ENCODE data around the gene OR2L13. TPM values are rescaled to one million over a fixed set of nuclear protein-coding genes. Genes with fewer than 3 reads are reported as not detected.

The OR2L13 gene
- total and polyA plus RNA-seq, 2 donors (not counting 3 experiments of a cell fraction or from before 2014, with no cell fraction given), result not detected

- H3K27me3 ChIP-seq (ENCODE audit: control insufficient read depth in 2 of 2, insufficient read depth in 2 of 2, low read length in 2 of 2), result no peaks in the 10 kb centered on the region
- H3K27ac ChIP-seq (ENCODE audit: insufficient read depth, low read depth, low read length), result no peak overlapping the region
- POLR2A ChIA-PET, result no interaction called here
- H2AFZ ChIP-seq (ENCODE audit: low read depth, low read length), result no peak overlapping the region
- intact Hi-C loops (cut with micrococcal nuclease), result no loop called here
- H3K4me1 ChIP-seq (ENCODE audit: control insufficient read depth, extremely low read depth, insufficient read depth, low read length), result no peaks in the 10 kb centered on the region
- H4K20me1 ChIP-seq (replicated peaks; ENCODE audit: control insufficient read depth, extremely low read depth, insufficient read depth, low read length), result no peaks in the 10 kb centered on the region
- no peak overlapping the region for H3K4me2 ChIP-seq (ENCODE audit: insufficient read depth, low read length)
- FAIRE-seq, result no peak
- dilution Hi-C loops (cut with MboI; ENCODE audit: extremely low pct_ligation_motif_present, low sequenced_read_pairs), result no loop called here
- no peak overlapping the region for H3K4me3 ChIP-seq (replicated peaks in 1 of 3; ENCODE audit: insufficient read depth in 1 of 3, low read depth in 1 of 3, low read length in 3 of 3)
- DNase-seq (ENCODE audit: low read depth, low spot score), result no peak
- H3K9me1 ChIP-seq (replicated peaks; ENCODE audit: control insufficient read depth, extremely low read depth, insufficient read depth, low read length), result no peaks in the 10 kb centered on the region
- peaks cover 2% of the 10 kb centered on the region for H3K9me3 ChIP-seq (replicated peaks; ENCODE audit: control insufficient read depth, insufficient read depth, low read length)
- H3K9ac ChIP-seq (replicated peaks; ENCODE audit: extremely low read depth, insufficient read depth, low read length), result no peak overlapping the region
- H3K36me3 ChIP-seq (ENCODE audit: control insufficient read depth in 2 of 2, extremely low read depth in 1 of 2, insufficient read depth in 2 of 2, low read length in 2 of 2), result no peaks in the 10 kb centered on the region
- CTCF ChIA-PET, result no interaction called here
- TF ChIP-seq POLR2A (IDR thresholded peaks at IDR 0.05; ENCODE audit: low read depth, low read length) (no peak), JUN (IDR thresholded peaks at IDR 0.05; ENCODE audit: borderline replicate concordance, insufficient read depth, insufficient read length, low read depth) (no peak), MYC (IDR thresholded peaks at IDR 0.05; ENCODE audit: low read depth, low read length) (no peak), EZH2 (IDR thresholded peaks at IDR 0.05; ENCODE audit: borderline replicate concordance, low read depth, low read length, severe bottlenecking) (no peak), GATA2 (IDR thresholded peaks at IDR 0.05; ENCODE audit: insufficient read depth, insufficient read length, low read depth, low read length) (no peak), FOS (IDR thresholded peaks at IDR 0.05; ENCODE audit: borderline replicate concordance, insufficient read depth, low read length) (no peak), POLR2AphosphoS5 (IDR thresholded peaks at IDR 0.05; ENCODE audit: insufficient read depth, low read depth, low read length) (no peak), CTCF (IDR thresholded peaks at IDR 0.05; ENCODE audit: extremely low read depth in 1 of 2, insufficient read depth in 1 of 2, low read depth in 1 of 2, low read length in 2 of 2) (no peak), MAX (IDR thresholded peaks at IDR 0.05; ENCODE audit: insufficient read depth, insufficient read length) (no peak)
- no TSS peak for BruUV-seq (replicated peaks)
- H3K79me2 ChIP-seq (ENCODE audit: control insufficient read depth, insufficient read depth, low read length), result no peaks in the 10 kb centered on the region
Measured at GRCh38 chr1:248127653-248128052, 32.7 kb downstream of the OR2L13 start.

Measured in endothelial cell of umbilical vein (primary cell).